ENCODE results near the gene ING5.

Gene ING5

DNA sequence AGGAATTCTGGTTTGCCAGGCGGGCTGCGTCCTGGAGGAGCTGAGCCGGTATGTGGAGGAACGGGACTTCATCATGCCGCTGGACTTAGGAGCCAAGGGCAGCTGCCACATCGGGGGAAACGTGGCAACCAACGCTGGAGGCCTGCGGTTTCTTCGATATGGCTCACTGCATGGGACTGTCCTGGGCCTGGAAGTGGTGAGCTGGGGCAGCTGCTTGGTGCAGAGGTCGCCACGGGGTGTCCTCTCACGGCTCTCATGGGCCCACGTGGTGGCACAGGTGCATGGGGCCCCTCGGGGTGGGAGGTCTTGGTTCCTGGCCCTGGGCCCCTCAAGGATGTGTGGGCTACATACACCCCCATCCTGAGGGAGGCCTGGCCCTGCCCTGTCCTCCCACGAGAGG, 41.8 kb downstream of the ING5 start:
- Histone ChIP-seq H3K4me3 (ENCODE audit: severe bottlenecking) (no peak overlapping the region), H3K4me1 (ENCODE audit: insufficient read depth, poor library complexity, severe bottlenecking) (no peaks in the 10 kb centered on the region), H3K36me3 (ENCODE audit: low read depth) (peaks cover 18% of the 10 kb centered on the region), H3K9me3 (ENCODE audit: severe bottlenecking) (no peaks in the 10 kb centered on the region), H3K27me3 (ENCODE audit: insufficient read depth, poor library complexity, severe bottlenecking) (no peaks in the 10 kb centered on the region), H3K27ac (ENCODE audit: poor library complexity, severe bottlenecking) (no peak overlapping the region)
- DNase-seq (ENCODE audit: low spot score) = no peak
- ATAC-seq (ENCODE audit: low read depth) = no peak
- TF ChIP-seq, protein P1, sequence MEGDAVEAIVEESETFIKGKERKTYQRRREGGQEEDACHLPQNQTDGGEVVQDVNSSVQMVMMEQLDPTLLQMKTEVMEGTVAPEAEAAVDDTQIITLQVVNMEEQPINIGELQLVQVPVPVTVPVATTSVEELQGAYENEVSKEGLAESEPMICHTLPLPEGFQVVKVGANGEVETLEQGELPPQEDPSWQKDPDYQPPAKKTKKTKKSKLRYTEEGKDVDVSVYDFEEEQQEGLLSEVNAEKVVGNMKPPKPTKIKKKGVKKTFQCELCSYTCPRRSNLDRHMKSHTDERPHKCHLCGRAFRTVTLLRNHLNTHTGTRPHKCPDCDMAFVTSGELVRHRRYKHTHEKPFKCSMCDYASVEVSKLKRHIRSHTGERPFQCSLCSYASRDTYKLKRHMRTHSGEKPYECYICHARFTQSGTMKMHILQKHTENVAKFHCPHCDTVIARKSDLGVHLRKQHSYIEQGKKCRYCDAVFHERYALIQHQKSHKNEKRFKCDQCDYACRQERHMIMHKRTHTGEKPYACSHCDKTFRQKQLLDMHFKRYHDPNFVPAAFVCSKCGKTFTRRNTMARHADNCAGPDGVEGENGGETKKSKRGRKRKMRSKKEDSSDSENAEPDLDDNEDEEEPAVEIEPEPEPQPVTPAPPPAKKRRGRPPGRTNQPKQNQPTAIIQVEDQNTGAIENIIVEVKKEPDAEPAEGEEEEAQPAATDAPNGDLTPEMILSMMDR (IDR thresholded peaks at IDR 0.05; ENCODE audit: poor library complexity, severe bottlenecking) = no peak

DNA sequence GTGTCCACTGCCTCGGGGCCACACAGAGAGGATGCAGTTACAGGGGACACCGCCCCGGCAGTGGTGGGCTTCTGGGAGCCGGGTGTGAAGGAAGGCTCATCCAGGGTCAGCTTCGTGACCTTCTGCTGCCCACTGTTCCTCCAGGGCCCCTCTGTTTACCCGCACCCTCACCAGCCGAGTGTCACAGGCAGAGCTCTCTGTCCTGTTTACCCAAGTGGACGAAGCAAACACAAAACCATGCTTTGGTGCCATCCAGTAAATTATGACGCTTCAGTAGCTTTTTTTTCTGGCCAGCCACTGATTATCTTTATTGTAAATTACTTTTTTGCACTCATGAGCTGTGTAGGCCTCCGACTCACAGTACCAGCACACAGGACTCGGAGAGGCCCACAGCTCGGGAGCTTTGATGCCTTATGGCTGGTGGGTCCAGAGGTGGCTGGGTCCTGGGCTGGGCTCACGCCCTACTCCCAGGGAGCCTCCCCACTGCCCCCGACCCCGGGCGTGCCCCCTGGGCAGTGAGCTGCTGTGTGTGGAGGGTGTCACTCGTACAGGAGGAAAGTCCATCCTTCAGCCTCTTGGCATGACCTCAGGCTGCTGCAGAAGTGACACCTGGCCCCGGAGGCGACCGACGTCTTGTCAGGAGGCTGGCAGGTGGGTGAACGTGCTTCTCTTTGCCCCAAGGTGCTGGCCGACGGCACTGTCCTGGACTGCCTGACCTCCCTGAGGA, 42.4 kb downstream of the ING5 start:
- Histone ChIP-seq H3K27me3 (ENCODE audit: insufficient read depth, poor library complexity, severe bottlenecking) (no peaks in the 10 kb centered on the region), H3K27ac (ENCODE audit: poor library complexity, severe bottlenecking) (no peak overlapping the region), H3K4me3 (ENCODE audit: severe bottlenecking) (no peak overlapping the region), H3K9me3 (ENCODE audit: severe bottlenecking) (no peaks in the 10 kb centered on the region), H3K4me1 (ENCODE audit: insufficient read depth, poor library complexity, severe bottlenecking) (no peaks in the 10 kb centered on the region), H3K36me3 (ENCODE audit: low read depth) (peaks cover 18% of the 10 kb centered on the region)
- DNase-seq (ENCODE audit: low spot score) = no peak
- TF ChIP-seq, protein P1 (IDR thresholded peaks at IDR 0.05; ENCODE audit: poor library complexity, severe bottlenecking) = no peak
- ATAC-seq (ENCODE audit: low read depth) = no peak

DNA sequence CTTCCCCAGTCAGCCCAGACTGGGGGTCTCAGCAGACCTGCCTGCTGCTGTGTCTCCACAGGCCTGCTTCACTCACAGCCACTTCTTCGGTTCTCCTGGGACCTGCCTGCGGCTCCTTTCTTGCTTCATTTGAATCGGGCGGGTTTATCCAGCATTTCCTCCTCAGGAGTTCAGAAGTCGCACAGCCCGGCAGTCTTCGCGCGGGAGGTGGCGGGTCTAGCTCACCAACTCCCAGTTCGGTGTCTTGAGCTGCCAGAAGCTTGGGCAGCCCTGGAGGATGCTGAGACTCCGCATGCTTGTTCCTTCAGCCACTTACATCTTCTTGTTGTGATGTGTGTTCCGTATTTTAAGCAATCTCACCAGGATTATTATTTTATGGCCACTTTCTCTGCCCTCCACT, 43.4 kb downstream of the ING5 start:
- no peak overlapping the region for H3K27ac ChIP-seq (ENCODE audit: poor library complexity, severe bottlenecking)
- DNase-seq (ENCODE audit: low spot score) (no peak), ATAC-seq (ENCODE audit: low read depth) (no peak)
- H3K9me3 ChIP-seq (ENCODE audit: severe bottlenecking) = no peaks in the 10 kb centered on the region
- H3K27me3 ChIP-seq (ENCODE audit: insufficient read depth, poor library complexity, severe bottlenecking) = no peaks in the 10 kb centered on the region
- peaks cover 18% of the 10 kb centered on the region for H3K36me3 ChIP-seq (ENCODE audit: low read depth)
- TF ChIP-seq, protein P1 (IDR thresholded peaks at IDR 0.05; ENCODE audit: poor library complexity, severe bottlenecking) = no peak
- H3K4me3 ChIP-seq (ENCODE audit: severe bottlenecking) = no peak overlapping the region
- no peaks in the 10 kb centered on the region for H3K4me1 ChIP-seq (ENCODE audit: insufficient read depth, poor library complexity, severe bottlenecking)

DNA sequence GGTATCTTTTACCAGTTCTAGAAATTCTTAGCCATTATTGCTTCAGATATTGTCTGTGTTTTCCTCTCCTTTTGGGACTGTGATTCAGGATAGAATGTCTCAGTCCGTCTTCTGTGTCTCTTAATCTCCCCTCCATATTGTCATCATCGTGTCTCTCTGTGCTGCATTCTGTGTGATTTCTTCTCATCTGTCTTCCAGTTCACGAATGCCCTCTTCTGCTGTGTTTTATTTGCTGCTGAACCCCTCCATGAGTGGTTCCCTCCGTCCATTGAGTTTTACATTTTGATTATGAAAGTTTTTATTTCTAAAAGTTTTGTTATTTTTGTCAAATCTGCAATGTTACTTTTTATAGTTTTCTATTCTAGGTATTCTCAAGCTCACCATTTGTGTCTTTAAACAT, 44.2 kb downstream of the ING5 start:
- ATAC-seq (ENCODE audit: low read depth) = no peak
- TF ChIP-seq, protein P1 (IDR thresholded peaks at IDR 0.05; ENCODE audit: poor library complexity, severe bottlenecking) = no peak
- peaks cover 18% of the 10 kb centered on the region for H3K36me3 ChIP-seq (ENCODE audit: low read depth)
- H3K27me3 ChIP-seq (ENCODE audit: insufficient read depth, poor library complexity, severe bottlenecking) = no peaks in the 10 kb centered on the region
- no peaks in the 10 kb centered on the region for H3K9me3 ChIP-seq (ENCODE audit: severe bottlenecking)
- H3K4me1 ChIP-seq (ENCODE audit: insufficient read depth, poor library complexity, severe bottlenecking) = no peaks in the 10 kb centered on the region
- no peak for DNase-seq (ENCODE audit: low spot score)
- no peak overlapping the region for H3K4me3 ChIP-seq (ENCODE audit: severe bottlenecking)
- no peak overlapping the region for H3K27ac ChIP-seq (ENCODE audit: poor library complexity, severe bottlenecking)

Data from RWPE2 (cell line).